Endodermal cell (in vitro differentiated cells): Measurements from ENCODE around the gene RBM44. TPM values are rescaled to one million over a fixed set of nuclear protein-coding genes. Genes with fewer than 3 reads are reported as not detected.
"Not testable (repeated sequence)": the region's sequence is repeated elsewhere in the genome, so short reads cannot be mapped to it uniquely, and the experiment has no call there.

Source experiments
- DNase-seq: peaks from one replicate; pipeline ENCODE4 v3.0.0-alpha.2; 2017
- H3K27ac ChIP-seq: 2 replicates; pipeline ENCODE4 v1.5.1; 2013; ENCODE audit warnings: mild to moderate bottlenecking, low read depth, low read length, moderate library complexity
- H3K27me3 ChIP-seq: 2 replicates; pipeline ENCODE4 v1.6.1; 2013; ENCODE audit warnings: mild to moderate bottlenecking, low read length, moderate library complexity; ENCODE audit not compliant: insufficient read depth, control insufficient read depth, poor library complexity, severe bottlenecking
- H3K36me3 ChIP-seq: 2 replicates; pipeline ENCODE4 v1.7.0; 2013; ENCODE audit warnings: mild to moderate bottlenecking, low read length, moderate library complexity; ENCODE audit not compliant: control insufficient read depth, insufficient read depth
- H3K4me1 ChIP-seq: one replicate; pipeline ENCODE4 v1.7.0; 2013; ENCODE audit warnings: low read length; ENCODE audit not compliant: control insufficient read depth, insufficient read depth
- H3K4me3 ChIP-seq: 2 replicates; pipeline ENCODE4 v1.5.1; 2013; ENCODE audit warnings: mild to moderate bottlenecking, low read length, moderate library complexity
- H3K9ac ChIP-seq: 2 replicates; pipeline ENCODE4 v1.6.1; 2013; ENCODE audit warnings: mild to moderate bottlenecking, low read length, moderate library complexity; ENCODE audit not compliant: poor library complexity, severe bottlenecking; ENCODE audit errors: extremely low read depth
- H3K9me3 ChIP-seq: 2 replicates; pipeline ENCODE4 v1.6.1; 2013; ENCODE audit warnings: mild to moderate bottlenecking, low read length, moderate library complexity; ENCODE audit not compliant: control insufficient read depth
- H3K27ac Mint-ChIP-seq: 2 replicates; pipeline ENCODE4 v1.8.0; 2020; ENCODE audit warnings: mixed read lengths
- H3K27me3 Mint-ChIP-seq: 2 replicates; pipeline ENCODE4 v1.8.0; 2021; ENCODE audit warnings: mild to moderate bottlenecking, mixed read lengths; ENCODE audit not compliant: insufficient read depth
- H3K36me3 Mint-ChIP-seq: 2 replicates; pipeline ENCODE4 v1.8.0; 2020; ENCODE audit warnings: low read depth, mixed read lengths
- H3K4me1 Mint-ChIP-seq: 2 replicates; pipeline ENCODE4 v1.8.0; 2020; ENCODE audit warnings: mixed read lengths
- H3K4me3 Mint-ChIP-seq: 2 replicates; pipeline ENCODE4 v1.8.0; 2020; ENCODE audit warnings: mild to moderate bottlenecking, moderate library complexity, mixed read lengths
- H3K9me3 Mint-ChIP-seq: 2 replicates; pipeline ENCODE4 v1.8.0; 2020; ENCODE audit warnings: mild to moderate bottlenecking, mixed read lengths
- WGBS, 2 experiments: methylation state at CpG; one replicate each; pipeline versions ENCODE4 v1.1.5 to v1.1.7; 2013; ENCODE audit warnings: missing lambda C conversion rate in 2 of 2, mixed read lengths in 1 of 2; ENCODE audit not compliant: insufficient coverage in 1 of 2, insufficient read length in 1 of 2; 5-methylcytosine and 5-hydroxymethylcytosine counted together
- total RNA-seq, 2 donors: library from RNA; stranded (reverse); fragmentation: NEBNext Ultra II Directional in 1 of 2; extraction: Animal tissue kit (Norgen Biotek cat#: 25700) in 1 of 2; gene quantifications; 2 replicates in 1 of 2; 3 replicates in 1 of 2; pipeline ENCODE4 v1.2.1, GENCODE V29; 2021
- TF ChIP-seq, protein P1 (sequence below): fragments of 200-600 bp; sonication (generic); conservative IDR thresholded peaks from 2 replicates; pipeline ENCODE4 v1.5.0; 2021; ENCODE audit warnings: antibody characterized with exemption, mild to moderate bottlenecking

The RBM44 gene
- total RNA-seq, 2 donors from 2014 or later: 0.42 to 1.2 TPM

DNA sequence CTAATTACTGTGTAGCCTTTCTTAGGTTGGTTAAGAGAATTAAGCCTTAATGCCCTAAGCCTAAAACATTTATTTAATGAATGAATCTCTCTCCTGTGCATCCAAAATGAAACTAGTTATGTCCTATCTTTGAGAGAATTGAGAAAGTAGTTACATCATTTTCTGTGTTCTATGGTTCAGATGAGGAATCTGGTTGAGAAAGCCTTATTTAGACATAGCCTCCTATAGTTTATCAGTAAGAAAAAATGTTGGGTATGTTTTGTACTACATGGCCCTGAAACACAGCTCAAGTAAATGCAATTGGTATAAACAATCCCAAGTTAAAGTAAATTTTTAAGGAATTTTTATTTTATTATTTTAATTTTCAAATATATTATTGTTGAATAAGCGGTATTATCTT is 35.0 kb downstream of the RBM44 start:
- H3K27me3 ChIP-seq: no peaks in the 10 kb centered on the region

GRCh38 chr2:237835372-237835771 is 36.8 kb downstream of the RBM44 start:
- no peaks in the 10 kb centered on the region for H3K9me3 ChIP-seq
- no peak overlapping the region for H3K27ac ChIP-seq
- Mint-ChIP-seq H3K36me3 (no peaks in the 10 kb centered on the region), H3K27ac (no peak overlapping the region), H3K9me3 (no peaks in the 10 kb centered on the region), H3K4me3 (no peak overlapping the region), H3K4me1 (no peaks in the 10 kb centered on the region), H3K27me3 (no peaks in the 10 kb centered on the region)
- WGBS, 2 experiments: 90 to 97% methylated on average over 3 of the region's 3 CpGs
- no peaks in the 10 kb centered on the region for H3K36me3 ChIP-seq
- H3K4me3 ChIP-seq: no peak overlapping the region
- no peak overlapping the region for H3K9ac ChIP-seq
- TF ChIP-seq, protein P1, sequence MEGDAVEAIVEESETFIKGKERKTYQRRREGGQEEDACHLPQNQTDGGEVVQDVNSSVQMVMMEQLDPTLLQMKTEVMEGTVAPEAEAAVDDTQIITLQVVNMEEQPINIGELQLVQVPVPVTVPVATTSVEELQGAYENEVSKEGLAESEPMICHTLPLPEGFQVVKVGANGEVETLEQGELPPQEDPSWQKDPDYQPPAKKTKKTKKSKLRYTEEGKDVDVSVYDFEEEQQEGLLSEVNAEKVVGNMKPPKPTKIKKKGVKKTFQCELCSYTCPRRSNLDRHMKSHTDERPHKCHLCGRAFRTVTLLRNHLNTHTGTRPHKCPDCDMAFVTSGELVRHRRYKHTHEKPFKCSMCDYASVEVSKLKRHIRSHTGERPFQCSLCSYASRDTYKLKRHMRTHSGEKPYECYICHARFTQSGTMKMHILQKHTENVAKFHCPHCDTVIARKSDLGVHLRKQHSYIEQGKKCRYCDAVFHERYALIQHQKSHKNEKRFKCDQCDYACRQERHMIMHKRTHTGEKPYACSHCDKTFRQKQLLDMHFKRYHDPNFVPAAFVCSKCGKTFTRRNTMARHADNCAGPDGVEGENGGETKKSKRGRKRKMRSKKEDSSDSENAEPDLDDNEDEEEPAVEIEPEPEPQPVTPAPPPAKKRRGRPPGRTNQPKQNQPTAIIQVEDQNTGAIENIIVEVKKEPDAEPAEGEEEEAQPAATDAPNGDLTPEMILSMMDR: no peak
- no peaks in the 10 kb centered on the region for H3K27me3 ChIP-seq
- no peak for DNase-seq
- no peaks in the 10 kb centered on the region for H3K4me1 ChIP-seq

More for the DNA sequence above, 35.0 kb downstream of the RBM44 start:
- Mint-ChIP-seq H3K9me3 (no peaks in the 10 kb centered on the region), H3K27me3 (no peaks in the 10 kb centered on the region), H3K36me3 (no peaks in the 10 kb centered on the region), H3K27ac (no peak overlapping the region), H3K4me3 (no peak overlapping the region), H3K4me1 (no peaks in the 10 kb centered on the region)
- Histone ChIP-seq H3K9me3 (no peaks in the 10 kb centered on the region), H3K27ac (no peak overlapping the region), H3K4me3 (no peak overlapping the region), H3K4me1 (no peaks in the 10 kb centered on the region), H3K9ac (no peak overlapping the region), H3K36me3 (no peaks in the 10 kb centered on the region)
- TF ChIP-seq, protein P1: no peak
- no peak for DNase-seq
- 100% methylated on average over 1 of the region's 1 CpG; no CpG with 5 or more reads in 1 of the 2 experiments for WGBS, 2 experiments

- Mint-ChIP-seq H3K27ac (no peak overlapping the region), H3K27me3 (peaks cover 8% of the 10 kb centered on the region), H3K4me3 (no peak overlapping the region), H3K36me3 (no peaks in the 10 kb centered on the region), H3K4me1 (no peaks in the 10 kb centered on the region), H3K9me3 (peaks cover 15% of the 10 kb centered on the region)
- Histone ChIP-seq H3K4me3 (no peak overlapping the region), H3K4me1 (no peaks in the 10 kb centered on the region), H3K9me3 (no peaks in the 10 kb centered on the region), H3K27me3 (no peaks in the 10 kb centered on the region), H3K9ac (no peak overlapping the region), H3K27ac (no peak overlapping the region), H3K36me3 (no peaks in the 10 kb centered on the region)
- 92 to 94% methylated on average over 4 of the region's 4 CpGs for WGBS, 2 experiments
- TF ChIP-seq, protein P1: no peak
- DNase-seq: no peak
Observed at GRCh38 chr2:237841051-237841450, 42.5 kb downstream of the RBM44 start.

DNA sequence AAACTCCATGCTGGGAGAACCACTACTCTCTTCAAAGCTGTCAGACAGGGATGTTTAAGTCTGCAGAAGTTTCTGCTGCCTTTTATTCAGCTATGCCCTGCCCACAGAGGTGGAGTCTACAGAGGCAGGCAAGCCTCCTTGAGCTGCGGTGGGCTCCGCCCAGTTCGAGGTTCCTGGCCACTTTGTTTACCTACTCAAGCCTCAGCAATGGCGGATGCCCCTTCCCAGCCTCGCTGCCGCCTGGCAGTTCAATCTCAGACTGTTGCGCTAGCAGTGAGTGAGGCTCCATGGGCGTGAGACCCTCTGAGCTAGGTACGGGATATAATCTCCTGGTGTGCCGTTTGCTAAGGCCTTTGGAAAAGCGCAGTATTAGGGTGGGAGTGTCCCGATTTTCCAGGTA is 50.4 kb downstream of the RBM44 start:
- H3K9ac ChIP-seq, H3K27me3 ChIP-seq, H3K4me1 ChIP-seq, H3K36me3 ChIP-seq, H3K4me1 Mint-ChIP-seq, H3K4me3 ChIP-seq, H3K4me3 Mint-ChIP-seq, H3K36me3 Mint-ChIP-seq, DNase-seq, H3K27ac Mint-ChIP-seq, H3K9me3 ChIP-seq, H3K27ac ChIP-seq: not testable (repeated sequence)
- 91 to 92% methylated on average over 9 to 12 of the region's 12 CpGs for WGBS, 2 experiments
- peaks cover 31% of the 10 kb centered on the region for H3K9me3 Mint-ChIP-seq
- peaks cover 35% of the 10 kb centered on the region for H3K27me3 Mint-ChIP-seq
